GM21825 (cell line): ENCODE measurements around the gene KRR1.
"Not testable (repeated sequence)": the region's sequence is repeated elsewhere in the genome, so short reads cannot be mapped to it uniquely, and the experiment has no call there.

ENCODE experiments used
- ATAC-seq: cut with Tn5 transposase; IDR thresholded peaks from one replicate; pipeline ENCODE4 v1.9.1; 2021; ENCODE audit warnings: mild to moderate bottlenecking, moderate library complexity; ENCODE audit not compliant: unreplicated experiment

The KRR1 gene

GRCh38 chr12:75526655-75527511, 15.5 kb upstream of the KRR1 start:
- ATAC-seq, result peak; percentile 97

GRCh38 chr12:75525263-75525662, 13.9 kb upstream of the KRR1 start:
- no peak for ATAC-seq

- not testable (repeated sequence) for ATAC-seq
These were observed 10.7 kb upstream of the KRR1 start for GRCh38 chr12:75522124-75522523.

- not testable (repeated sequence) for ATAC-seq
These were observed 9.8 kb upstream of the KRR1 start for GRCh38 chr12:75521224-75521623.

GRCh38 chr12:75509621-75510020, 1.8 kb downstream of the KRR1 start:
- no peak for ATAC-seq

- no peak for ATAC-seq
These were observed 3.2 kb downstream of the KRR1 start for GRCh38 chr12:75508159-75508558.

GRCh38 chr12:75507086-75507485, 4.3 kb downstream of the KRR1 start:
- ATAC-seq, result no peak

- no peak for ATAC-seq
These were observed 5.6 kb downstream of the KRR1 start for GRCh38 chr12:75505706-75506312.

GRCh38 chr12:75503866-75504265, 7.5 kb downstream of the KRR1 start:
- ATAC-seq, result no peak

- no peak for ATAC-seq
These were observed 8.0 kb downstream of the KRR1 start for GRCh38 chr12:75503459-75503858.

- no peak for ATAC-seq
These were observed 20.2 kb downstream of the KRR1 start for GRCh38 chr12:75491169-75491568.

GRCh38 chr12:75489613-75490210, 21.7 kb downstream of the KRR1 start:
- ATAC-seq, result peak; percentile 69

- no peak for ATAC-seq
These were observed 22.2 kb downstream of the KRR1 start for GRCh38 chr12:75489187-75489586.

- ATAC-seq, result no peak
These were observed 22.9 kb downstream of the KRR1 start for GRCh38 chr12:75488553-75488952.

- ATAC-seq, result no peak
These were observed 24.1 kb downstream of the KRR1 start for GRCh38 chr12:75487308-75487707.

GRCh38 chr12:75484450-75484849, 27.0 kb downstream of the KRR1 start:
- not testable (repeated sequence) for ATAC-seq

GRCh38 chr12:75483431-75483830, 28.0 kb downstream of the KRR1 start:
- no peak for ATAC-seq

GRCh38 chr12:75482646-75483045, 28.8 kb downstream of the KRR1 start:
- no peak for ATAC-seq

GRCh38 chr12:75481774-75482173, 29.6 kb downstream of the KRR1 start:
- ATAC-seq, result no peak

- ATAC-seq, result peak; percentile 11
These were observed 30.2 kb downstream of the KRR1 start for GRCh38 chr12:75481013-75481705.

- ATAC-seq, result peak; percentile 84
These were observed 30.9 kb downstream of the KRR1 start, which contains the start of gene GLIPR1 for GRCh38 chr12:75480469-75480949. Gene GLIPR1 (plus strand): TSS chr12:75480755. CDS start chr12:75480881, 126 bp downstream.
